Endodermal cell (in vitro differentiated cells): ENCODE data around the gene ANKRD27. TPM values are rescaled to one million over a fixed set of nuclear protein-coding genes. Genes with fewer than 3 reads are reported as not detected.
A peak's percentile ranks its signal among the peaks of the same experiment; 100 is the strongest.

Experiments
- DNase-seq: peaks from one replicate; pipeline ENCODE4 v3.0.0-alpha.2; 2017
- H3K27ac ChIP-seq: 2 replicates; pipeline ENCODE4 v1.5.1; 2013; ENCODE audit warnings: mild to moderate bottlenecking, low read depth, low read length, moderate library complexity
- H3K27me3 ChIP-seq: 2 replicates; pipeline ENCODE4 v1.6.1; 2013; ENCODE audit warnings: mild to moderate bottlenecking, low read length, moderate library complexity; ENCODE audit not compliant: insufficient read depth, control insufficient read depth, poor library complexity, severe bottlenecking
- H3K36me3 ChIP-seq: 2 replicates; pipeline ENCODE4 v1.7.0; 2013; ENCODE audit warnings: mild to moderate bottlenecking, low read length, moderate library complexity; ENCODE audit not compliant: control insufficient read depth, insufficient read depth
- H3K4me1 ChIP-seq: one replicate; pipeline ENCODE4 v1.7.0; 2013; ENCODE audit warnings: low read length; ENCODE audit not compliant: control insufficient read depth, insufficient read depth
- H3K4me3 ChIP-seq: 2 replicates; pipeline ENCODE4 v1.5.1; 2013; ENCODE audit warnings: mild to moderate bottlenecking, low read length, moderate library complexity
- H3K9ac ChIP-seq: 2 replicates; pipeline ENCODE4 v1.6.1; 2013; ENCODE audit warnings: mild to moderate bottlenecking, low read length, moderate library complexity; ENCODE audit not compliant: poor library complexity, severe bottlenecking; ENCODE audit errors: extremely low read depth
- H3K9me3 ChIP-seq: 2 replicates; pipeline ENCODE4 v1.6.1; 2013; ENCODE audit warnings: mild to moderate bottlenecking, low read length, moderate library complexity; ENCODE audit not compliant: control insufficient read depth
- H3K27ac Mint-ChIP-seq: 2 replicates; pipeline ENCODE4 v1.8.0; 2020; ENCODE audit warnings: mixed read lengths
- H3K27me3 Mint-ChIP-seq: 2 replicates; pipeline ENCODE4 v1.8.0; 2021; ENCODE audit warnings: mild to moderate bottlenecking, mixed read lengths; ENCODE audit not compliant: insufficient read depth
- H3K36me3 Mint-ChIP-seq: 2 replicates; pipeline ENCODE4 v1.8.0; 2020; ENCODE audit warnings: low read depth, mixed read lengths
- H3K4me1 Mint-ChIP-seq: 2 replicates; pipeline ENCODE4 v1.8.0; 2020; ENCODE audit warnings: mixed read lengths
- H3K4me3 Mint-ChIP-seq: 2 replicates; pipeline ENCODE4 v1.8.0; 2020; ENCODE audit warnings: mild to moderate bottlenecking, moderate library complexity, mixed read lengths
- H3K9me3 Mint-ChIP-seq: 2 replicates; pipeline ENCODE4 v1.8.0; 2020; ENCODE audit warnings: mild to moderate bottlenecking, mixed read lengths
- CTCF ChIP-seq: fragments of 200-600 bp; sonication (generic); conservative IDR thresholded peaks from 2 replicates; pipeline ENCODE4 v1.5.0; 2021; ENCODE audit warnings: antibody characterized with exemption, mild to moderate bottlenecking
- WGBS, 2 experiments: methylation state at CpG; one replicate each; pipeline versions ENCODE4 v1.1.5 to v1.1.7; 2013; ENCODE audit warnings: missing lambda C conversion rate in 2 of 2, mixed read lengths in 1 of 2; ENCODE audit not compliant: insufficient coverage in 1 of 2, insufficient read length in 1 of 2; 5-methylcytosine and 5-hydroxymethylcytosine counted together
- total RNA-seq, 2 donors: library from RNA; stranded (reverse); fragmentation: NEBNext Ultra II Directional in 1 of 2; extraction: Animal tissue kit (Norgen Biotek cat#: 25700) in 1 of 2; gene quantifications; 2 replicates in 1 of 2; 3 replicates in 1 of 2; pipeline ENCODE4 v1.2.1, GENCODE V29; 2021

ANKRD27 gene
- total RNA-seq, 2 donors from 2014 or later: 35.1 to 35.9 TPM

GRCh38 chr19:32570081-32570785 is 104.7 kb downstream of the ANKRD27 start:
- no peak overlapping the region for H3K4me3 ChIP-seq
- H3K9me3 ChIP-seq: no peaks in the 10 kb centered on the region
- H3K36me3 Mint-ChIP-seq: no peaks in the 10 kb centered on the region
- H3K4me1 ChIP-seq: no peaks in the 10 kb centered on the region
- WGBS, 2 experiments: 60 to 64% methylated on average over 9 to 15 of the region's 15 CpGs
- no peak overlapping the region for H3K27ac ChIP-seq
- TF ChIP-seq CTCF: peak; percentile 89
- H3K9me3 Mint-ChIP-seq: peaks cover 2% of the 10 kb centered on the region
- peak; percentile 86 for DNase-seq
- H3K36me3 ChIP-seq: no peaks in the 10 kb centered on the region
- no peaks in the 10 kb centered on the region for H3K27me3 ChIP-seq
- no peak overlapping the region for H3K9ac ChIP-seq
- H3K27ac Mint-ChIP-seq: no peak overlapping the region
- no peaks in the 10 kb centered on the region for H3K4me1 Mint-ChIP-seq
- H3K4me3 Mint-ChIP-seq: no peak overlapping the region
- peaks cover 5% of the 10 kb centered on the region for H3K27me3 Mint-ChIP-seq

GRCh38 chr19:32567486-32567885 is 107.5 kb downstream of the ANKRD27 start:
- Mint-ChIP-seq H3K27me3 (peaks cover 2% of the 10 kb centered on the region), H3K9me3 (no peaks in the 10 kb centered on the region), H3K27ac (no peak overlapping the region), H3K4me3 (no peak overlapping the region), H3K36me3 (no peaks in the 10 kb centered on the region), H3K4me1 (no peaks in the 10 kb centered on the region)
- 88 to 89% methylated on average over 9 of the region's 9 CpGs for WGBS, 2 experiments
- DNase-seq: no peak
- Histone ChIP-seq H3K27ac (no peak overlapping the region), H3K9ac (no peak overlapping the region), H3K9me3 (no peaks in the 10 kb centered on the region), H3K4me1 (no peaks in the 10 kb centered on the region), H3K36me3 (no peaks in the 10 kb centered on the region), H3K27me3 (no peaks in the 10 kb centered on the region), H3K4me3 (no peak overlapping the region)
- no peak for TF ChIP-seq CTCF

- TF ChIP-seq CTCF: no peak
- H3K9me3 ChIP-seq: no peaks in the 10 kb centered on the region
- H3K27me3 Mint-ChIP-seq: peaks cover 2% of the 10 kb centered on the region
- DNase-seq: no peak
- 84 to 86% methylated on average over 2 to 5 of the region's 5 CpGs for WGBS, 2 experiments
- H3K4me1 ChIP-seq: no peaks in the 10 kb centered on the region
- no peak overlapping the region for H3K4me3 ChIP-seq
- no peaks in the 10 kb centered on the region for H3K36me3 Mint-ChIP-seq
- no peaks in the 10 kb centered on the region for H3K9me3 Mint-ChIP-seq
- no peaks in the 10 kb centered on the region for H3K36me3 ChIP-seq
- H3K27ac ChIP-seq: no peak overlapping the region
- no peak overlapping the region for H3K27ac Mint-ChIP-seq
- no peaks in the 10 kb centered on the region for H3K4me1 Mint-ChIP-seq
- no peaks in the 10 kb centered on the region for H3K27me3 ChIP-seq
- no peak overlapping the region for H3K9ac ChIP-seq
- H3K4me3 Mint-ChIP-seq: no peak overlapping the region
Observed at GRCh38 chr19:32566246-32566830, 108.6 kb downstream of the ANKRD27 start.
